ENCODE data around the gene FEZ2. TPM values are rescaled to one million over a fixed set of nuclear protein-coding genes. Genes with fewer than 3 reads are reported as not detected.
A peak's percentile ranks its signal among the peaks of the same experiment; 100 is the strongest.

FEZ2 gene
- total RNA-seq, 1 donor from 2014 or later = 17.5 TPM

GRCh38 chr2:36525245-36525644, 72.7 kb downstream of the FEZ2 start:
- Mint-ChIP-seq H3K36me3 (ENCODE audit: low read depth) (peaks cover 2% of the 10 kb centered on the region), H3K27ac (no peak overlapping the region), H3K9me3 (no peaks in the 10 kb centered on the region), H3K27me3 (no peaks in the 10 kb centered on the region), H3K4me1 (peaks cover 3% of the 10 kb centered on the region), H3K4me3 (no peak overlapping the region)
- intact Hi-C loops (cut with micrococcal nuclease) = no loop called here
- DNase-seq = no peak

- no peak for DNase-seq
- Mint-ChIP-seq H3K27ac (no peak overlapping the region), H3K36me3 (ENCODE audit: low read depth) (peaks cover 4% of the 10 kb centered on the region), H3K27me3 (no peaks in the 10 kb centered on the region), H3K9me3 (no peaks in the 10 kb centered on the region), H3K4me3 (no peak overlapping the region), H3K4me1 (no peaks in the 10 kb centered on the region)
- intact Hi-C loops (cut with micrococcal nuclease) = no loop called here
Measured at GRCh38 chr2:36523153-36523552, 74.8 kb downstream of the FEZ2 start.

- peaks cover 4% of the 10 kb centered on the region for H3K36me3 Mint-ChIP-seq (ENCODE audit: low read depth)
- intact Hi-C loops (cut with micrococcal nuclease) = no loop called here
Measured at GRCh38 chr2:36520431-36520830, 77.5 kb downstream of the FEZ2 start.

GRCh38 chr2:36516136-36516870, 81.7 kb downstream of the FEZ2 start:
- H3K27ac Mint-ChIP-seq = no peak overlapping the region
- no peaks in the 10 kb centered on the region for H3K4me1 Mint-ChIP-seq
- H3K27me3 Mint-ChIP-seq = no peaks in the 10 kb centered on the region
- DNase-seq = no peak
- intact Hi-C loops (cut with micrococcal nuclease) = no loop called here
- H3K36me3 Mint-ChIP-seq (ENCODE audit: low read depth) = peaks cover 2% of the 10 kb centered on the region
- no peak overlapping the region for H3K4me3 Mint-ChIP-seq
- no peaks in the 10 kb centered on the region for H3K9me3 Mint-ChIP-seq

More at GRCh38 chr2:36520431-36520830, 77.5 kb downstream of the FEZ2 start:
- no peaks in the 10 kb centered on the region for H3K4me1 Mint-ChIP-seq
- H3K9me3 Mint-ChIP-seq = no peaks in the 10 kb centered on the region
- H3K27me3 Mint-ChIP-seq = no peaks in the 10 kb centered on the region
- no peak overlapping the region for H3K27ac Mint-ChIP-seq
- H3K4me3 Mint-ChIP-seq = no peak overlapping the region
- DNase-seq = no peak

GRCh38 chr2:36515538-36515937, 82.4 kb downstream of the FEZ2 start:
- no peaks in the 10 kb centered on the region for H3K4me1 Mint-ChIP-seq
- no peak overlapping the region for H3K4me3 Mint-ChIP-seq
- DNase-seq = no peak
- intact Hi-C loops (cut with micrococcal nuclease) = no loop called here
- H3K9me3 Mint-ChIP-seq = no peaks in the 10 kb centered on the region
- no peaks in the 10 kb centered on the region for H3K27me3 Mint-ChIP-seq
- no peak overlapping the region for H3K27ac Mint-ChIP-seq
- H3K36me3 Mint-ChIP-seq (ENCODE audit: low read depth) = peaks cover 2% of the 10 kb centered on the region

- H3K4me3 Mint-ChIP-seq = no peak overlapping the region
- no peaks in the 10 kb centered on the region for H3K36me3 Mint-ChIP-seq (ENCODE audit: low read depth)
- H3K27me3 Mint-ChIP-seq = no peaks in the 10 kb centered on the region
- H3K27ac Mint-ChIP-seq = no peak overlapping the region
- H3K4me1 Mint-ChIP-seq = no peaks in the 10 kb centered on the region
- no peaks in the 10 kb centered on the region for H3K9me3 Mint-ChIP-seq
- DNase-seq = peak; percentile 46
- intact Hi-C loops (cut with micrococcal nuclease) = no loop called here
Measured at GRCh38 chr2:36513661-36514060, 84.3 kb downstream of the FEZ2 start.

GRCh38 chr2:36512705-36513104, 85.3 kb downstream of the FEZ2 start:
- H3K27me3 Mint-ChIP-seq = no peaks in the 10 kb centered on the region
- intact Hi-C loops (cut with micrococcal nuclease) = no loop called here

GRCh38 chr2:36511858-36512603, 85.9 kb downstream of the FEZ2 start:
- no peak overlapping the region for H3K4me3 Mint-ChIP-seq
- H3K27me3 Mint-ChIP-seq = no peaks in the 10 kb centered on the region
- no peaks in the 10 kb centered on the region for H3K36me3 Mint-ChIP-seq (ENCODE audit: low read depth)
- H3K9me3 Mint-ChIP-seq = no peaks in the 10 kb centered on the region
- intact Hi-C loops (cut with micrococcal nuclease) = no loop called here
- peak; percentile 17 for DNase-seq
- H3K4me1 Mint-ChIP-seq = no peaks in the 10 kb centered on the region
- H3K27ac Mint-ChIP-seq = no peak overlapping the region

More at GRCh38 chr2:36512705-36513104, 85.3 kb downstream of the FEZ2 start:
- Mint-ChIP-seq H3K4me1 (no peaks in the 10 kb centered on the region), H3K9me3 (no peaks in the 10 kb centered on the region), H3K4me3 (no peak overlapping the region), H3K27ac (no peak overlapping the region), H3K36me3 (ENCODE audit: low read depth) (no peaks in the 10 kb centered on the region)
- DNase-seq = peak; percentile 30

GRCh38 chr2:36509075-36509474, 88.9 kb downstream of the FEZ2 start:
- Mint-ChIP-seq H3K9me3 (no peaks in the 10 kb centered on the region), H3K4me3 (no peak overlapping the region), H3K4me1 (no peaks in the 10 kb centered on the region), H3K27ac (no peak overlapping the region), H3K27me3 (no peaks in the 10 kb centered on the region), H3K36me3 (ENCODE audit: low read depth) (no peaks in the 10 kb centered on the region)
- DNase-seq = peak; percentile 22
- intact Hi-C loops (cut with micrococcal nuclease) = loop anchor here (5.0 to 10.0 kb wide), 2 partner anchors 156 to 537 kb away; no protein-coding TSS in a partner anchor

- H3K27ac Mint-ChIP-seq = no peak overlapping the region
- no peaks in the 10 kb centered on the region for H3K36me3 Mint-ChIP-seq (ENCODE audit: low read depth)
- no peak overlapping the region for H3K4me3 Mint-ChIP-seq
- H3K4me1 Mint-ChIP-seq = no peaks in the 10 kb centered on the region
- intact Hi-C loops (cut with micrococcal nuclease) = loop anchor here (1.0 to 10.0 kb wide), 3 partner anchors 155 to 535 kb away; no protein-coding TSS in a partner anchor
- no peaks in the 10 kb centered on the region for H3K27me3 Mint-ChIP-seq
- H3K9me3 Mint-ChIP-seq = no peaks in the 10 kb centered on the region
- peak; percentile 79 for DNase-seq
Measured at GRCh38 chr2:36507408-36507812, 90.6 kb downstream of the FEZ2 start.

Other genes with a start within 250 kb of the FEZ2 start
- gene CRIM1, start 242.4 kb downstream of the FEZ2 start, total RNA-seq = 16.8 and 19.0 TPM in 2 replicates
- not detected in 2 replicates for gene VIT, start 98.5 kb upstream of the FEZ2 start, total RNA-seq

All from activated CD4-positive, alpha-beta T cell treated with anti-CD3 and anti-CD28 coated beads, Interleukin-2, amount 10 ng/mL, durations not matched to agents 24 days and 14 days (primary cell).